OCI-LY3 (cell line): ENCODE measurements around the gene DENND1A.

Experiments used
- H2AFZ ChIP-seq: fragments of 200-600, 300-600 bp; shearing (Covaris generic); 2 replicates; pipeline ENCODE4 v1.6.0; 2014; ENCODE audit warnings: antibody characterized with exemption, low read depth, low read length
- H3K27ac ChIP-seq: fragments of 200-600, 300-600 bp; sonication (generic); 2 replicates; pipeline ENCODE4 v1.5.1; 2014; ENCODE audit warnings: mild to moderate bottlenecking, low read length, moderate library complexity, mixed read lengths
- H3K27me3 ChIP-seq: fragments of 200-600, 300-600 bp; sonication (generic); 2 replicates; pipeline ENCODE4 v1.6.1; 2014; ENCODE audit warnings: low read depth, low read length, mixed read lengths
- H3K36me3 ChIP-seq: fragments of 200-600, 300-600 bp; sonication (generic); replicated peaks from 2 replicates; pipeline ENCODE3; 2014; ENCODE audit warnings: low read depth, low read length, mixed read lengths
- H3K4me1 ChIP-seq: fragments of 300-600, 200-600 bp; sonication (generic); 2 replicates; pipeline ENCODE4 v1.6.1; 2014; ENCODE audit warnings: low read length, mixed read lengths
- H3K4me2 ChIP-seq: fragments of 200-600, 300-600 bp; sonication (generic); 2 replicates; pipeline ENCODE4 v1.6.1; 2014; ENCODE audit warnings: low read length, mixed read lengths
- H3K4me3 ChIP-seq: fragments of 300-600, 200-600 bp; sonication (generic); 2 replicates; pipeline ENCODE4 v1.5.1; 2014; ENCODE audit warnings: antibody characterized with exemption, mild to moderate bottlenecking, low read length, moderate library complexity
- H3K79me2 ChIP-seq: fragments of 300-600, 200-600 bp; shearing (Covaris generic); 2 replicates; pipeline ENCODE4 v1.6.1; 2014; ENCODE audit warnings: mild to moderate bottlenecking, low read length, mixed read lengths
- H3K9ac ChIP-seq: fragments of 300-600, 200-600 bp; shearing (Covaris generic); 2 replicates; pipeline ENCODE4 v1.6.0; 2014; ENCODE audit warnings: mild to moderate bottlenecking, low read length, moderate library complexity
- H3K9me3 ChIP-seq: fragments of 200-600, 300-600 bp; shearing (Covaris generic); 2 replicates; pipeline ENCODE4 v1.6.1; 2014; ENCODE audit warnings: low read length, mixed read lengths; ENCODE audit not compliant: insufficient read depth
- H4K20me1 ChIP-seq: fragments of 200-600, 300-600 bp; sonication (generic); 2 replicates; pipeline ENCODE4 v1.6.1; 2016; ENCODE audit warnings: low read length, mixed read lengths; ENCODE audit not compliant: insufficient read depth
- EZH2phosphoT487 ChIP-seq: fragments of 200-600 bp; shearing (Covaris generic); IDR thresholded peaks from 2 replicates; pipeline ENCODE4 v1.6.1; 2018; ENCODE audit warnings: antibody characterized with exemption, mixed run types, low read depth
- TF ChIP-seq, protein P1 (sequence below): fragments of 200-600, 300-600 bp; sonication (generic); IDR thresholded peaks from 2 replicates; pipeline ENCODE4 v1.5.1; 2014; ENCODE audit warnings: antibody characterized with exemption, low read length, low read depth

The DENND1A gene

GRCh38 chr9:123622711-123623241 lies 307.1 kb downstream of the DENND1A start:
- Histone ChIP-seq H3K4me2 (no peak overlapping the region), H3K4me3 (no peak overlapping the region), H3K36me3 (no peaks in the 10 kb centered on the region), H3K79me2 (no peaks in the 10 kb centered on the region), H2AFZ (no peak overlapping the region), H3K9ac (no peak overlapping the region), H4K20me1 (no peaks in the 10 kb centered on the region), H3K4me1 (peaks cover 20% of the 10 kb centered on the region), H3K27me3 (no peaks in the 10 kb centered on the region), H3K27ac (no peak overlapping the region), H3K9me3 (no peaks in the 10 kb centered on the region)
- TF ChIP-seq EZH2phosphoT487 = no peak
- TF ChIP-seq, protein P1, sequence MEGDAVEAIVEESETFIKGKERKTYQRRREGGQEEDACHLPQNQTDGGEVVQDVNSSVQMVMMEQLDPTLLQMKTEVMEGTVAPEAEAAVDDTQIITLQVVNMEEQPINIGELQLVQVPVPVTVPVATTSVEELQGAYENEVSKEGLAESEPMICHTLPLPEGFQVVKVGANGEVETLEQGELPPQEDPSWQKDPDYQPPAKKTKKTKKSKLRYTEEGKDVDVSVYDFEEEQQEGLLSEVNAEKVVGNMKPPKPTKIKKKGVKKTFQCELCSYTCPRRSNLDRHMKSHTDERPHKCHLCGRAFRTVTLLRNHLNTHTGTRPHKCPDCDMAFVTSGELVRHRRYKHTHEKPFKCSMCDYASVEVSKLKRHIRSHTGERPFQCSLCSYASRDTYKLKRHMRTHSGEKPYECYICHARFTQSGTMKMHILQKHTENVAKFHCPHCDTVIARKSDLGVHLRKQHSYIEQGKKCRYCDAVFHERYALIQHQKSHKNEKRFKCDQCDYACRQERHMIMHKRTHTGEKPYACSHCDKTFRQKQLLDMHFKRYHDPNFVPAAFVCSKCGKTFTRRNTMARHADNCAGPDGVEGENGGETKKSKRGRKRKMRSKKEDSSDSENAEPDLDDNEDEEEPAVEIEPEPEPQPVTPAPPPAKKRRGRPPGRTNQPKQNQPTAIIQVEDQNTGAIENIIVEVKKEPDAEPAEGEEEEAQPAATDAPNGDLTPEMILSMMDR = no peak

DNA sequence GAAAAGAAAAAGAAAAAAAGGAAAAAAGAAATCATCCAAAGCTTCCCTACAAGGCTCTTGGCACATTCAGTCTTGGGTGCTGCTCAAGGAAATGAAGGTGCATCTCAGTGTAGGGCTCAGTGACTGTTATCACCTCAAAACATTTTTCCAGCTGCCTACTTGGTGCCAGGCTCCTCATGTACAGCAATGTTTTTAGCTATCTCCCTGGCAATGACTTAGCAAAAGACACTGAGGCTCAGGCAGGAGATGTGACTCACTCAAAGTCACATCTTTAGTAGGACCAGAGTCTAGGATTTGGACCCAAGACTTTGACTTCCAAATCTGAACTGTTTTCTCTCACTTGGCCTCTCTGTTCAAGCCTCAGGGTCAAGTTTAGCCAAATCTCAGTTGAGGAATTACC lies 309.7 kb downstream of the DENND1A start:
- Histone ChIP-seq H3K4me1 (peaks cover 29% of the 10 kb centered on the region), H3K36me3 (peaks cover 6% of the 10 kb centered on the region), H3K79me2 (no peaks in the 10 kb centered on the region), H3K27ac (no peak overlapping the region), H3K27me3 (no peaks in the 10 kb centered on the region), H2AFZ (no peak overlapping the region), H3K4me2 (no peak overlapping the region), H4K20me1 (no peaks in the 10 kb centered on the region), H3K4me3 (no peak overlapping the region), H3K9ac (no peak overlapping the region), H3K9me3 (no peaks in the 10 kb centered on the region)
- TF ChIP-seq, protein P1 = no peak
- TF ChIP-seq EZH2phosphoT487 = no peak

DNA sequence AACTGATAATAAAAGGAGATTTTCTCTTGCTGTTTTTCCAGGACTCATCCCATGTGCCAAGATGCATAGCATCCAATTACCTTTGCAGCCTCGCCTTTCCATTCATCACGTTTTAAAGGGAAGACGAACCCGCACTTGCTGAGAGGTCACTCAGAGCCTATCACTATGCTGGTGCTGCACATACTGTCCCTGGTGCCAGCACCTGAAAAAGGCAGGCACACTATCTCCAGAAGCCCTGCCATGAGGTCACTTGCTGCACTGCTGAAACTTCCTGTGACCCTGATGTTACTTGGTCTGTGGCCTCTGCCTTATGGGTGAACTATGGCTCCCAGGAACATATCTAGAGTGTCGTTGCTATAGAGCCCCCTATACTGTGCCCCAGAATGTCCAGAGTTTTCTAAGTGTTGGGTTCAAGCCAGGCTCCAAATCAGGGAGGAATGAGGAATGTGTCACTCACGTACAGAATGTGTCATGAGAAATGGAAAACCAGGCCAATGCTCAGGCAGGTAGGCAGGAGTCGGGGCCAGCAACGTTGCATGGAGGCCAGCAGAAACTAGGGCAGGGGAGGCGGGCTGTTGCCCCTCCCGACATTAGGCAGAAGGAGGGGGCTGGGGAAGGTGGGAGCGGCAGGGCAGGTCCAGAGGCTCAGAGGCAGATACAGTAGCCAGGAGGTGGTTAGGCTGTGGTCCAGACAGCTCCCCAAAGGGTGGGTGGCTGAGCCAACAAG lies 311.8 kb downstream of the DENND1A start:
- H3K4me3 ChIP-seq = no peak overlapping the region
- peaks cover 12% of the 10 kb centered on the region for H3K4me1 ChIP-seq
- H2AFZ ChIP-seq = no peak overlapping the region
- no peaks in the 10 kb centered on the region for H3K9me3 ChIP-seq
- H3K9ac ChIP-seq = no peak overlapping the region
- H3K27ac ChIP-seq = no peak overlapping the region
- no peak overlapping the region for H3K4me2 ChIP-seq
- no peak for TF ChIP-seq EZH2phosphoT487
- TF ChIP-seq, protein P1 = no peak
- H3K79me2 ChIP-seq = no peaks in the 10 kb centered on the region
- H3K27me3 ChIP-seq = no peaks in the 10 kb centered on the region
- 0 out of 2 replicates have a peak, but pooled peaks cover 3% of the 10 kb centered on the region for H4K20me1 ChIP-seq
- peaks cover 6% of the 10 kb centered on the region for H3K36me3 ChIP-seq

GRCh38 chr9:123617286-123617685 lies 312.6 kb downstream of the DENND1A start:
- Histone ChIP-seq H3K4me1 (peaks cover 9% of the 10 kb centered on the region), H3K9me3 (no peaks in the 10 kb centered on the region), H4K20me1 (0 out of 2 replicates have a peak, but pooled peaks cover 3% of the 10 kb centered on the region), H3K9ac (no peak overlapping the region), H3K79me2 (no peaks in the 10 kb centered on the region), H2AFZ (no peak overlapping the region), H3K36me3 (peaks cover 6% of the 10 kb centered on the region), H3K4me3 (no peak overlapping the region), H3K4me2 (no peak overlapping the region), H3K27me3 (no peaks in the 10 kb centered on the region), H3K27ac (no peak overlapping the region)
- TF ChIP-seq, protein P1 = no peak
- TF ChIP-seq EZH2phosphoT487 = no peak
